Measurements from ENCODE around the gene PDE6G.

Gene PDE6G

GRCh38 chr17:81603846-81604610, 52.3 kb downstream of the PDE6G start:
- TF ChIP-seq PAX5 (IDR thresholded peaks at IDR 0.05; ENCODE audit: insufficient read depth, low read length, severe bottlenecking), result no peak
- no peak for TF ChIP-seq POLR2AphosphoS5 (IDR thresholded peaks at IDR 0.05; ENCODE audit: low read depth, low read length)
- TF ChIP-seq TAF1 (IDR thresholded peaks at IDR 0.05; ENCODE audit: low read depth, low read length), result no peak
- TF ChIP-seq POU2F2 (IDR thresholded peaks at IDR 0.05; ENCODE audit: low read depth, low read length), result no peak
- no peak for TF ChIP-seq SPI1 (IDR thresholded peaks at IDR 0.05; ENCODE audit: low read depth, low read length)
- TF ChIP-seq POLR2A (IDR thresholded peaks at IDR 0.05; ENCODE audit: low read depth, low read length), result no peak
- FAIRE-seq, result no peak
- DNase-seq (ENCODE audit: insufficient read length, low spot score), result no peak

GRCh38 chr17:81601525-81602120, 54.7 kb downstream of the PDE6G start:
- peak; percentile 47 for FAIRE-seq
- no peak for TF ChIP-seq PAX5 (IDR thresholded peaks at IDR 0.05; ENCODE audit: insufficient read depth, low read length, severe bottlenecking)
- TF ChIP-seq POLR2AphosphoS5 (IDR thresholded peaks at IDR 0.05; ENCODE audit: low read depth, low read length), result no peak
- TF ChIP-seq POU2F2 (IDR thresholded peaks at IDR 0.05; ENCODE audit: low read depth, low read length), result no peak
- no peak for TF ChIP-seq SPI1 (IDR thresholded peaks at IDR 0.05; ENCODE audit: low read depth, low read length)
- TF ChIP-seq POLR2A (IDR thresholded peaks at IDR 0.05; ENCODE audit: low read depth, low read length), result no peak
- TF ChIP-seq TAF1 (IDR thresholded peaks at IDR 0.05; ENCODE audit: low read depth, low read length), result no peak
- peak; percentile 55 for DNase-seq (ENCODE audit: insufficient read length, low spot score)
